CD8-positive, alpha-beta memory T cell (primary cell): ENCODE data around the gene ZNF547. TPM values are rescaled to one million over a fixed set of nuclear protein-coding genes. Genes with fewer than 3 reads are reported as not detected.
"Not testable (repeated sequence)": the region's sequence is repeated elsewhere in the genome, so short reads cannot be mapped to it uniquely, and the experiment has no call there.

Experiments used
- CTCF ChIA-PET: fragments of 350-600 bp; sonication (Branson Sonifier 250); formaldehyde crosslinking; loops from one replicate; lab custom pipeline; 2021; ENCODE audit warnings: antibody characterized with exemption; lab: Charles Lee
- POLR2A ChIA-PET: fragments of 350-600 bp; sonication (Branson Sonifier 250); formaldehyde crosslinking; loops from one replicate; lab custom pipeline; 2021; ENCODE audit warnings: antibody characterized with exemption; lab: Charles Lee
- DNase-seq, 5 donors: peaks; one replicate each; pipeline versions ENCODE4 v3.0.0 to v3.0.0-alpha.2; 2020 to 2022; ENCODE audit warnings: mixed read lengths in 1 of 5
- H3K27ac ChIP-seq: one replicate; pipeline ENCODE4 v1.7.0; 2013; ENCODE audit warnings: low read depth, mild to moderate bottlenecking, low read length, moderate library complexity
- H3K27me3 ChIP-seq: 2 replicates; pipeline ENCODE4 v1.7.0; 2013; ENCODE audit warnings: low read length, mild to moderate bottlenecking; ENCODE audit not compliant: insufficient read depth, poor library complexity, severe bottlenecking
- H3K36me3 ChIP-seq: 2 replicates; pipeline ENCODE4 v1.7.0; 2013; ENCODE audit warnings: mild to moderate bottlenecking, low read length, moderate library complexity; ENCODE audit not compliant: insufficient read depth
- H3K4me1 ChIP-seq: 2 replicates; pipeline ENCODE4 v1.7.0; 2013; ENCODE audit warnings: mild to moderate bottlenecking, low read length, moderate library complexity; ENCODE audit not compliant: insufficient read depth
- H3K4me3 ChIP-seq: 2 replicates; pipeline ENCODE4 v1.7.0; 2013; ENCODE audit warnings: mild to moderate bottlenecking, low read length
- H3K9me3 ChIP-seq: 2 replicates; pipeline ENCODE4 v1.7.0; 2013; ENCODE audit warnings: mild to moderate bottlenecking, low read length
- H3K27ac Mint-ChIP-seq, 8 donors: one replicate each; pipeline ENCODE4 v1.8.0; 2020 to 2021; ENCODE audit warnings: mixed read lengths in 8 of 8, mild to moderate bottlenecking in 6 of 8, inconsistent platforms in 3 of 8, moderate library complexity in 3 of 8
- H3K27me3 Mint-ChIP-seq, 2 donors: one replicate each; pipeline ENCODE4 v1.8.0; 2020 to 2021; ENCODE audit warnings: mixed read lengths in 2 of 2, mild to moderate bottlenecking in 1 of 2, moderate library complexity in 1 of 2
- H3K36me3 Mint-ChIP-seq, 3 donors: one replicate each; pipeline ENCODE4 v1.8.0; 2020 to 2021; ENCODE audit warnings: mixed read lengths in 3 of 3, inconsistent platforms in 1 of 3, mild to moderate bottlenecking in 1 of 3
- H3K4me1 Mint-ChIP-seq, 3 donors: one replicate each; pipeline ENCODE4 v1.8.0; 2020 to 2021; ENCODE audit warnings: mixed read lengths in 3 of 3, inconsistent platforms in 1 of 3, mild to moderate bottlenecking in 1 of 3
- H3K4me3 Mint-ChIP-seq, 7 donors: one replicate each; pipeline ENCODE4 v1.8.0; 2020 to 2021; ENCODE audit warnings: mixed read lengths in 7 of 7, mild to moderate bottlenecking in 6 of 7, moderate library complexity in 4 of 7, inconsistent platforms in 2 of 7
- H3K9me3 Mint-ChIP-seq, 5 donors: one replicate each; pipeline ENCODE4 v1.8.0; 2020 to 2022; ENCODE audit warnings: mixed read lengths in 5 of 5, mild to moderate bottlenecking in 3 of 5, moderate library complexity in 2 of 5, inconsistent platforms in 1 of 5
- polyA plus RNA-seq: library from polyadenylated mRNA; unstranded; fragments of 300-500 nt; fragmentation: Illumina TruSeq; gene quantifications from one replicate; pipeline ENCODE4 v1.2.3, GENCODE V29; 2021
- total RNA-seq, 2 experiments: library from RNA; stranded (reverse); gene quantifications; one replicate each; pipeline ENCODE4 v1.2.3, GENCODE V29; 2021

Gene ZNF547
- total and polyA plus RNA-seq, 3 experiments from 2014 or later, result 1.7 to 3.3 (median 2.2) TPM

DNA sequence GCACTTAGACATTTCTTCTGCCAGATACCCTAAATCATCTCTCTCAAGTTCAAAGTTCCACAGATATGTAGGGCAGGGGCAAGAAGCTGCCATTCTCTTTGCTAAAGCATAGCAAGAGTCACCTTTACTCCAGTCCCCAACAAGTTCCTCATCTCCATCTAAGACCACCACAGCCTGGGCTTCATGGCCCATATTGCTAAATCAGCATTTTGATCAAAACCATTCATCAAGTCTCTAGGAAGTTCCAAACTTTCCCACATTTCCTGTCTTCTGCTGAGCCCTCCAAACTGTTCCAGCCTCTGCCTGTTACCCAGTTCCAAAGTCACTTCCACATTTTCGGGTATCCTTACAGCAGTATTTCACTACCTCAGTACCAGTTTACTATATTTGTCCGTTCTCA is 11.3 kb downstream of the ZNF547 start:
- POLR2A ChIA-PET, H3K27me3 Mint-ChIP-seq, H3K4me3 Mint-ChIP-seq, DNase-seq, CTCF ChIA-PET, H3K27ac ChIP-seq, H3K4me1 Mint-ChIP-seq, H3K4me1 ChIP-seq, H3K4me3 ChIP-seq, H3K27me3 ChIP-seq: not testable (repeated sequence)
- H3K9me3 ChIP-seq, result peaks cover 30% of the 10 kb centered on the region
- Mint-ChIP-seq H3K36me3 (peaks cover 38 to 93% (median 85%) of the 10 kb centered on the region in 3 donors), H3K27ac (peak overlapping the region in 1 of 8 donors; percentile 87), H3K9me3 (peaks cover 31 to 77% (median 62%) of the 10 kb centered on the region in 5 donors)
- peaks cover 16% of the 10 kb centered on the region for H3K36me3 ChIP-seq

GRCh38 chr19:57376151-57376550 is 12.8 kb downstream of the ZNF547 start:
- Histone ChIP-seq H3K36me3 (peaks cover 16% of the 10 kb centered on the region), H3K4me1 (no peaks in the 10 kb centered on the region), H3K27me3 (no peaks in the 10 kb centered on the region), H3K9me3 (peaks cover 40% of the 10 kb centered on the region), H3K27ac (no peak overlapping the region), H3K4me3 (no peak overlapping the region)
- H3K27me3 Mint-ChIP-seq, result no peaks in the 10 kb centered on the region
- POLR2A ChIA-PET, result no interaction called here
- peaks cover 33 to 89% (median 80%) of the 10 kb centered on the region in 3 donors for H3K36me3 Mint-ChIP-seq
- H3K4me3 Mint-ChIP-seq, result no peak overlapping the region
- no peak for DNase-seq
- H3K9me3 Mint-ChIP-seq, result peaks cover 41 to 87% (median 66%) of the 10 kb centered on the region in 5 donors
- CTCF ChIA-PET, result no interaction called here
- no peak overlapping the region for H3K27ac Mint-ChIP-seq
- no peaks in the 10 kb centered on the region for H3K4me1 Mint-ChIP-seq

GRCh38 chr19:57377498-57378146 is 14.3 kb downstream of the ZNF547 start:
- CTCF ChIA-PET, result no interaction called here
- Histone ChIP-seq H3K27ac (no peak overlapping the region), H3K4me3 (no peak overlapping the region), H3K9me3 (peaks cover 40% of the 10 kb centered on the region), H3K36me3 (peaks cover 9% of the 10 kb centered on the region), H3K4me1 (no peaks in the 10 kb centered on the region), H3K27me3 (no peaks in the 10 kb centered on the region)
- peaks cover 21 to 75% (median 66%) of the 10 kb centered on the region in 3 donors for H3K36me3 Mint-ChIP-seq
- POLR2A ChIA-PET, result no interaction called here
- H3K9me3 Mint-ChIP-seq, result peaks cover 41 to 86% (median 70%) of the 10 kb centered on the region in 5 donors
- H3K27me3 Mint-ChIP-seq, result no peaks in the 10 kb centered on the region
- H3K4me1 Mint-ChIP-seq, result no peaks in the 10 kb centered on the region
- DNase-seq, result no peak
- no peak overlapping the region for H3K27ac Mint-ChIP-seq
- no peak overlapping the region for H3K4me3 Mint-ChIP-seq

DNA sequence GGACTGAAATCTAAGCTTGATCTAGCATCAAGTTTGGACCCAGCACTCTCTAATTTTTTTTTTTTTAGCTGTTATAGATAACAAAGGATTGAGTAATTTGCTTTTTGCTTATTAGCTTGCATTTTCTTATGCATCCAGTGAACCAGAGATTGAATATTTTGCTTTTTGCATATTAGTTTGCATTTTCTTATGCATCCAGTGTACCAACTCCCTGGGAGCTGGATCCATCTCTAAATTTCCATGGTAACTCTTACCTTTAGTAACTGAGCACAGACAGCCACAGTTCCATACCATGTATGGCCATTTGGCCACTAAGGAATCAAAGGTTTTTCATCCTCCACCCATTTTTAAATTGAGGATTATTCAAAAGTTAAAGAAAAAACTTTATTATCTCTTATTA is 17.6 kb downstream of the ZNF547 start:
- Mint-ChIP-seq H3K27me3 (peaks cover 0 to 3% of the 10 kb centered on the region in 2 donors), H3K27ac (no peak overlapping the region), H3K9me3 (peaks cover 36 to 65% (median 53%) of the 10 kb centered on the region in 5 donors), H3K4me3 (no peak overlapping the region), H3K4me1 (no peaks in the 10 kb centered on the region), H3K36me3 (peaks cover 5 to 44% (median 36%) of the 10 kb centered on the region in 3 donors)
- H3K9me3 ChIP-seq, result peaks cover 31% of the 10 kb centered on the region
- H3K4me3 ChIP-seq, result no peak overlapping the region
- no peak overlapping the region for H3K27ac ChIP-seq
- POLR2A ChIA-PET, result no interaction called here
- H3K36me3 ChIP-seq, result no peaks in the 10 kb centered on the region
- CTCF ChIA-PET, result no interaction called here
- DNase-seq, result no peak
- H3K27me3 ChIP-seq, result no peaks in the 10 kb centered on the region
- no peaks in the 10 kb centered on the region for H3K4me1 ChIP-seq

DNA sequence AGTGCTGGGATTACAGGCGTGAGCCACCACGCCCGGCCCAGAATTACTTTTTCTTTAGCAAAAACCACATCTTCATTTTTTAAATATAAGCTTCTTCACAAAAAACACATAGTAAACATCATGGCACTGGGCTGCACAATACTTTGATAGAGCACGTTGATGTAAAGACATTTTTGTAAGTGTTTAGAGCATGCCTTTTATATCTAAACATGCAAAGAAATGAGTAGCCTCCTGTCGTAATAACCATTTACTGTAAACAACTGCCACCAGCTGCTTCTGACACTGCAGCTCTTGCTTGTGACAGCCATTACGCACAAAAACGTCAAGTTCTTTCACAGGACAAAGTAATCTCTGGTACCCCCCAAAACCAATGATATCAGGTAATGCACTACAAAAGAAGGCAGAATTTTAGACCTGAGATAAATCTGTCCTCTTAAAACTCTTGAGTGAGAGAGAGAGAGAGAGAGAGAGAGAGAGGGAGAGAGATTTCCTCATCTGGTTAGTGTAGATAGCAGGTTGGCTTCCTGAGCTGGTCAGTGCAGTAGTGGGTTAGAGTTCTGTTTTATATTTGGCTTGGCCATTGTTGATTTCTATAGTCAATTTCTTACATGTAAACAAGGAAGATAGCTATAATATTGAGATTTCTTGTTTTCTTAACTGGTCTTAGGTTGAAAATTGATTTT is 19.6 kb downstream of the ZNF547 start:
- Mint-ChIP-seq H3K4me3 (no peak overlapping the region), H3K36me3 (peaks cover 1 to 39% (median 16%) of the 10 kb centered on the region in 3 donors), H3K9me3 (peaks cover 26 to 56% (median 33%) of the 10 kb centered on the region in 5 donors), H3K27ac (no peak overlapping the region), H3K27me3 (peaks cover 0 to 3% of the 10 kb centered on the region in 2 donors), H3K4me1 (peaks cover 0 to 1% (median 0%) of the 10 kb centered on the region in 3 donors)
- Histone ChIP-seq H3K27me3 (no peaks in the 10 kb centered on the region), H3K4me1 (no peaks in the 10 kb centered on the region), H3K9me3 (peaks cover 16% of the 10 kb centered on the region), H3K27ac (no peak overlapping the region), H3K4me3 (no peak overlapping the region), H3K36me3 (no peaks in the 10 kb centered on the region)
- ChIA-PET CTCF (no interaction called here), POLR2A (interaction anchor here (0.6 kb wide), 1 partner anchor 215 kb away, joined by 4 read pairs; no protein-coding TSS in a partner anchor)
- no peak for DNase-seq

DNA sequence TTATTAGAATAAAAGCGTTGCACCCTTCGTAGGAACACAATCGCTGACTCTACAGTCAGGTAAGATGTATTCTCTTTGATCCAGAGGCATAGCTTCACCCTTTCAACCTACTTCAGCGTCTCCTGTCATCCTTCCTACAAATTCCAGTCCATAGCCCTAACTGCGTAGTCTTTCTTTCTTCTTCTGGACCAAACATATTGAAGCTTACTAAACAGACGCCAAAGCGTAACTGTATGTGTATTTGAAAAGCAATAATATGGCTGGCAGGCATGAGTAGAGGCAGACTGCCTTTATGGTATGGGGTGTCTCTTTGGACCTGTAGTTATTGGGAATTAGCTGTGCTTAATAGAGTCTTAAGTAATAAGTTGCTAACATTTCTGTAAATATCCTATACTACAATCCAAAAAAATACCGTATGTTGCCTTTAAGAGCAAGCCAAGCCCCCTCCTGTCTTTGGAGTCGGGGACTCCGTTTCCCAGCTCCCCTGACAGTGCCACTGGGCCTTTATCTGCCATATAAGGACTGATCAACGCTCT is 25.9 kb downstream of the ZNF547 start:
- DNase-seq, result no peak
- H3K4me3 Mint-ChIP-seq, result peak overlapping the region; percentile 94 to 98 (median 97)
- no peaks in the 10 kb centered on the region for H3K36me3 ChIP-seq
- H3K27me3 Mint-ChIP-seq, result peaks cover 0 to 2% of the 10 kb centered on the region in 2 donors
- no peaks in the 10 kb centered on the region for H3K9me3 ChIP-seq
- H3K4me1 Mint-ChIP-seq, result peaks cover 36 to 56% (median 37%) of the 10 kb centered on the region in 3 donors
- POLR2A ChIA-PET, result interaction anchor here (0.9 to 1.1 kb wide), 6 partner anchors 27 to 794 kb away, joined by 3 read pairs; partner anchors contain the start of genes ZNF274, ZNF416, ZNF587 and ZNF606
- CTCF ChIA-PET, result interaction anchor here (0.8 kb wide), 1 partner anchor 16 kb away, joined by 3 read pairs; no protein-coding TSS in a partner anchor
- H3K36me3 Mint-ChIP-seq, result peaks cover 7 to 46% (median 29%) of the 10 kb centered on the region in 3 donors
- H3K27ac ChIP-seq, result peak overlapping the region; percentile 22
- H3K27ac Mint-ChIP-seq, result peak overlapping the region; percentile 96 to 99 (median 98)
- peak overlapping the region; percentile 59 for H3K4me3 ChIP-seq
- H3K9me3 Mint-ChIP-seq, result peaks cover 0 to 34% (median 7%) of the 10 kb centered on the region in 5 donors
- no peaks in the 10 kb centered on the region for H3K27me3 ChIP-seq
- peaks cover 17% of the 10 kb centered on the region for H3K4me1 ChIP-seq

DNA sequence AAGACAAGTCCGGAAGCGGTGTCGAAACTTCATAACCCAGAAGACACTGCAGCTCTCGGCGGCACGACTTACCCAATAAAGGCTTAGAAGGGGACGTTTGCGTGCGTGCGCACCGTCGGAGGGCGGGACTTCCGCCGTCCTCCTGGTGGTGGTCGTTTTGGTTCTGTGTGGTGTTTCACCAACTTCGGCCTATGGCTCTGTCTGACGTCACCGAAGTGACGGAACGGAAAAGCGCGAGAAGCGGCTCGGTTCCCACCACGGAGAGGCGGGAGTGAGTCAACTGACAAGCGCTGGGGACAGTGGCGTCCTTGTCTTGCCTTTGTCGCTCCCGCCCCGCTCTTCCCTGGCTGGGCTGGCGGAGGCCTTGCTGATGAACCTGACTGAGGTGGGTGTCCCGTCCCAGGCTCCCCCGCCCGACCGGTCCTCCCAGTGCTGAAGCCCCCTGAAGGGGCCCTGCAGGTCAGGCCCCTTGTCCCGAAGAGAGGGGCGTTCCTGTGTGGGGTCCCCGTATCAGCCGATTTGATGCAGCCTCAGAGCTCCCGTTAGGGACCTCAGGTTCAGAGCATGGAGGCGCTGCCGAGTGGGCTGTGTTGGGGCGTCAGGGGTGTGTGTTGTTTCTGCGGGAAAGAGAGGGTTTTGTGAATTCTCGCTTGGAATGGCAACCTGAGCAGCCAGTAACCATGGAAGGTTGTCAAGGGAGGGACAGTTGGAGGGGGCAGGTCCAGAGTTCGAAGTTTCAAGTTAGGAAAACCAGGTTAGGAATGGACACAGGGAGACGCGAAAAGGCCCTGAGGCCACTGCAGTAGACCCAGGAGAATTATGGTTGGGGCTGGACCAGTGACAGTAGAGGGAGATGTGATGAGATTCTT is 26.6 kb downstream of the ZNF547 start, which contains the start of gene ZNF548:
ZNF548 (plus strand) TSS at position 125 of the 869 bp plus-strand sequence; CDS start at position 371, 246 bp downstream.
- Mint-ChIP-seq H3K4me3 (peak within 1 kb of the TSS; percentile 94 to 98 (median 97)), H3K36me3 (peaks cover 11 to 53% (median 36%) of the 10 kb centered on the region in 3 donors), H3K9me3 (peaks cover 0 to 39% (median 12%) of the 10 kb centered on the region in 5 donors), H3K27ac (peak within 1 kb of the TSS; percentile 96 to 99 (median 98)), H3K27me3 (peaks cover 0 to 4% of the 10 kb centered on the region in 2 donors), H3K4me1 (peaks cover 41 to 61% (median 42%) of the 10 kb centered on the region in 3 donors)
- H3K4me3 ChIP-seq, result peak within 1 kb of the TSS; percentile 59
- CTCF ChIA-PET, result interaction anchor here (0.8 kb wide), 1 partner anchor 15 kb away, joined by 3 read pairs; no protein-coding TSS in a partner anchor
- peak; percentile 96 to 99 (median 98) for DNase-seq
- no peaks in the 10 kb centered on the region for H3K36me3 ChIP-seq
- H3K4me1 ChIP-seq, result peaks cover 17% of the 10 kb centered on the region
- POLR2A ChIA-PET, result interaction anchor here (0.9 to 1.1 kb wide), 6 partner anchors 27 to 793 kb away, joined by 3 read pairs; partner anchors contain the start of genes ZNF274, ZNF416, ZNF587 and ZNF606
- peak within 1 kb of the TSS; percentile 92 for H3K27ac ChIP-seq
- H3K9me3 ChIP-seq, result no peaks in the 10 kb centered on the region
- no peaks in the 10 kb centered on the region for H3K27me3 ChIP-seq
